WTC11 (cell line): ENCODE results near the gene TRPV5. TPM values are rescaled to one million over a fixed set of nuclear protein-coding genes. Genes with fewer than 3 reads are reported as not detected.

Experiments
- ATAC-seq: fragments of 200-7000 bp; cut with Tn5 transposase; 2 replicates; pipeline ENCODE4 v1.10.0; 2021; ENCODE audit warnings: mild to moderate bottlenecking, moderate library complexity
- CTCF ChIA-PET: fragments of 300-600 bp; sonication (Branson Sonifier 250); formaldehyde crosslinking; loops from one replicate; lab custom pipeline; 2021; ENCODE audit warnings: antibody characterized with exemption; lab: Charles Lee
- POLR2A ChIA-PET: fragments of 350-600 bp; sonication (Branson Sonifier 250); formaldehyde crosslinking; loops from one replicate; lab custom pipeline; 2021; ENCODE audit warnings: antibody characterized with exemption; lab: Charles Lee
- DNase-seq: peaks from one replicate; pipeline ENCODE4 v3.0.0; 2021; ENCODE audit warnings: low spot score
- H3K27ac Mint-ChIP-seq: 2 replicates; pipeline ENCODE4 v1.8.0; 2021; ENCODE audit warnings: mixed read lengths
- H3K27me3 Mint-ChIP-seq: 2 replicates; pipeline ENCODE4 v1.8.0; 2021; ENCODE audit warnings: low read depth, mild to moderate bottlenecking, moderate library complexity, mixed read lengths
- H3K36me3 Mint-ChIP-seq: 2 replicates; pipeline ENCODE4 v1.8.0; 2021; ENCODE audit warnings: mixed read lengths
- H3K4me1 Mint-ChIP-seq: 2 replicates; pipeline ENCODE4 v1.8.0; 2022; ENCODE audit warnings: mixed read lengths
- H3K4me3 Mint-ChIP-seq: 2 replicates; pipeline ENCODE4 v1.8.0; 2021; ENCODE audit warnings: mild to moderate bottlenecking, moderate library complexity, mixed read lengths
- H3K9me3 Mint-ChIP-seq: 2 replicates; pipeline ENCODE4 v1.8.0; 2021; ENCODE audit warnings: mixed read lengths
- AFF4 ChIP-seq: sonication (generic); formaldehyde crosslinking; IDR thresholded peaks from 2 replicates; pipeline ENCODE4 v1.8.1; 2023; ENCODE audit warnings: mild to moderate bottlenecking, missing genetic modification reagents, borderline replicate concordance
- AR ChIP-seq: fragments of 250-450 bp; sonication (Bioruptor Pico); IDR thresholded peaks from 2 replicates; pipeline ENCODE4 v1.9.0; 2021; ENCODE audit warnings: mild to moderate bottlenecking
- CREM ChIP-seq: sonication (generic); formaldehyde crosslinking; IDR thresholded peaks from 2 replicates; pipeline ENCODE4 v1.8.1; 2022; ENCODE audit warnings: mild to moderate bottlenecking, missing genetic modification reagents, moderate library complexity
- E2F4 ChIP-seq: sonication (generic); formaldehyde crosslinking; IDR thresholded peaks from 2 replicates; pipeline ENCODE4 v1.8.1; 2022; ENCODE audit warnings: low read depth, mild to moderate bottlenecking, moderate library complexity, missing genetic modification reagents, borderline replicate concordance
- ESRRA ChIP-seq: sonication (generic); formaldehyde crosslinking; IDR thresholded peaks from 2 replicates; pipeline ENCODE4 v1.8.1; 2022; ENCODE audit warnings: mild to moderate bottlenecking, missing genetic modification reagents, borderline replicate concordance
- FOXJ3 ChIP-seq: sonication (generic); formaldehyde crosslinking; IDR thresholded peaks from 2 replicates; pipeline ENCODE4 v1.9.0; 2021; ENCODE audit warnings: missing genetic modification reagents, mild to moderate bottlenecking, borderline replicate concordance
- HMGA2 ChIP-seq: fragments of 250-450 bp; sonication (Bioruptor Pico); IDR thresholded peaks from 2 replicates; pipeline ENCODE4 v1.4.0; 2021; ENCODE audit warnings: mild to moderate bottlenecking, moderate library complexity
- MAX ChIP-seq: sonication (generic); formaldehyde crosslinking; IDR thresholded peaks from 2 replicates; pipeline ENCODE4 v1.8.0; 2022; ENCODE audit warnings: mild to moderate bottlenecking, missing genetic modification reagents
- MYBL2 ChIP-seq: sonication (generic); formaldehyde crosslinking; IDR thresholded peaks from 2 replicates; pipeline ENCODE4 v1.8.1; 2023; ENCODE audit warnings: mild to moderate bottlenecking, moderate library complexity, missing genetic modification reagents
- NR2C2 ChIP-seq: sonication (generic); formaldehyde crosslinking; IDR thresholded peaks from 2 replicates; pipeline ENCODE4 v1.8.0; 2022; ENCODE audit warnings: mild to moderate bottlenecking, missing genetic modification reagents
- PRRX2 ChIP-seq: fragments of 250-450 bp; sonication (Bioruptor Pico); IDR thresholded peaks from 2 replicates; pipeline ENCODE4 v1.8.0; 2021; ENCODE audit warnings: mild to moderate bottlenecking
- RORB ChIP-seq: fragments of 250-450 bp; sonication (Bioruptor Pico); IDR thresholded peaks from 2 replicates; pipeline ENCODE4 v1.9.0; 2021; ENCODE audit warnings: mild to moderate bottlenecking
- STAT6 ChIP-seq: sonication (generic); formaldehyde crosslinking; conservative IDR thresholded peaks from 2 replicates; pipeline ENCODE4 v1.8.1; 2023; ENCODE audit warnings: mild to moderate bottlenecking, low read depth, missing genetic modification reagents, moderate library complexity
- TEAD4 ChIP-seq: sonication (generic); formaldehyde crosslinking; IDR thresholded peaks from 2 replicates; pipeline ENCODE4 v1.8.0; 2022; ENCODE audit warnings: mild to moderate bottlenecking, missing genetic modification reagents
- TP53 ChIP-seq: sonication (generic); formaldehyde crosslinking; IDR thresholded peaks from 2 replicates; pipeline ENCODE4 v1.8.1; 2023; ENCODE audit warnings: mild to moderate bottlenecking, missing genetic modification reagents
- ZNF219 ChIP-seq: sonication (generic); formaldehyde crosslinking; IDR thresholded peaks from 2 replicates; pipeline ENCODE4 v1.8.0; 2023; ENCODE audit warnings: missing genetic modification reagents, mild to moderate bottlenecking, borderline replicate concordance
- ZNF512 ChIP-seq: sonication (generic); formaldehyde crosslinking; IDR thresholded peaks from 2 replicates; pipeline ENCODE4 v1.8.1; 2022; ENCODE audit warnings: missing genetic modification reagents, borderline replicate concordance
- total RNA-seq: library from RNA; stranded (reverse); gene quantifications from 3 replicates; pipeline ENCODE4 v1.2.3, GENCODE V29; 2021
- TF ChIP-seq, protein P1 (sequence below): sonication (generic); formaldehyde crosslinking; IDR thresholded peaks from 2 replicates; pipeline ENCODE4 v1.8.1; 2023; ENCODE audit warnings: mild to moderate bottlenecking, missing genetic modification reagents, moderate library complexity

Gene TRPV5
- total RNA-seq, 1 experiment from 2014 or later: not detected

- POLR2A ChIA-PET: interaction anchor here (1.1 kb wide), 1 partner anchor 11 kb away, joined by 3 read pairs; no protein-coding TSS in a partner anchor
- Mint-ChIP-seq H3K4me3 (no peak overlapping the region), H3K36me3 (no peaks in the 10 kb centered on the region), H3K27me3 (no peaks in the 10 kb centered on the region), H3K27ac (no peak overlapping the region), H3K9me3 (no peaks in the 10 kb centered on the region), H3K4me1 (peaks cover 12% of the 10 kb centered on the region)
- CTCF ChIA-PET: interaction anchor here (0.9 to 1.2 kb wide), 3 partner anchors 10 to 55 kb away, joined by 3 to 4 read pairs (median 3); no protein-coding TSS in a partner anchor
- no peak for ATAC-seq
- DNase-seq: no peak
- no peak for TF ChIP-seq STAT6 (CRISPR knock-in tag)
- TF ChIP-seq AFF4 (CRISPR knock-in tag): no peak
- TF ChIP-seq TEAD4: no peak
- no peak for TF ChIP-seq RORB (CRISPR knock-in tag)
- TF ChIP-seq HMGA2 (CRISPR knock-in tag): no peak
- TF ChIP-seq MAX (CRISPR knock-in tag): no peak
- TF ChIP-seq CREM (CRISPR knock-in tag): no peak
- TF ChIP-seq MYBL2 (CRISPR knock-in tag): no peak
- no peak for TF ChIP-seq FOXJ3 (CRISPR knock-in tag)
- TF ChIP-seq PRRX2 (CRISPR knock-in tag): no peak
- TF ChIP-seq AR (CRISPR knock-in tag): no peak
- no peak for TF ChIP-seq NR2C2 (CRISPR knock-in tag)
- no peak for TF ChIP-seq TP53 (CRISPR knock-in tag)
- TF ChIP-seq ESRRA (CRISPR knock-in tag): no peak
Observed at GRCh38 chr7:142935941-142936565, 2.5 kb upstream of the TRPV5 start.

DNA sequence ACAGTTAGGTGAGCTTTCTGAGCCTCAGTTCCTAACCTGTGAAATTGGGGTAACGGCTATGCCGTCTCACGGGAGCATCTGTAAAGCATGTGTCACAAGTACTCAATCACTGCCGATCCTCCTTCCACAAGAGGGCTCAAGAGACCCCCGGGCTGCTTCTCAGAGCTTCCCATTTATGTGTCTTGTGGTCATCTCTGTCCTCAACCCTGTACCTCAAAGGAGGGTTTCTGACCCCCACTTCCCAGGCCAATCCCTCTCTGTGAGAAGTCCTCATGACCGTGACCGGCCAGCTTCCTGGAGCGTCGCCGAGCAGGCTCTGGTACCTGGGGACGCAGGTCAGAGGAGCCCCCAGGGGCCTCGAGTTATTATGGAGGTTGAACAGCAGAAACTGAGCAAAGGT lies 510 bp upstream of the TRPV5 start:
- Mint-ChIP-seq H3K36me3 (no peaks in the 10 kb centered on the region), H3K9me3 (no peaks in the 10 kb centered on the region), H3K27me3 (no peaks in the 10 kb centered on the region; the same call in 1 of the 2 replicates), H3K4me3 (no peak overlapping the region), H3K27ac (no peak overlapping the region), H3K4me1 (peaks cover 12% of the 10 kb centered on the region)
- ATAC-seq: no peak
- ChIA-PET CTCF (interaction anchor here (0.8 to 2.4 kb wide), 5 partner anchors 8 to 69 kb away, joined by 3 to 8 read pairs (median 3); no protein-coding TSS in a partner anchor), POLR2A (no interaction called here)
- DNase-seq: no peak
- no peak for TF ChIP-seq ZNF512 (CRISPR knock-in tag)
- TF ChIP-seq ZNF219 (CRISPR knock-in tag): no peak
- no peak for TF ChIP-seq E2F4 (CRISPR knock-in tag)
- TF ChIP-seq, protein P1, sequence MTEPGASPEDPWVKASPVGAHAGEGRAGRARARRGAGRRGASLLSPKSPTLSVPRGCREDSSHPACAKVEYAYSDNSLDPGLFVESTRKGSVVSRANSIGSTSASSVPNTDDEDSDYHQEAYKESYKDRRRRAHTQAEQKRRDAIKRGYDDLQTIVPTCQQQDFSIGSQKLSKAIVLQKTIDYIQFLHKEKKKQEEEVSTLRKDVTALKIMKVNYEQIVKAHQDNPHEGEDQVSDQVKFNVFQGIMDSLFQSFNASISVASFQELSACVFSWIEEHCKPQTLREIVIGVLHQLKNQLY (CRISPR knock-in tag): no peak
- TF ChIP-seq STAT6 (CRISPR knock-in tag): no peak
